GM19455 (cell line): Measurements from ENCODE around the gene KDM2A.
"Not testable (repeated sequence)": the region's sequence is repeated elsewhere in the genome, so short reads cannot be mapped to it uniquely, and the experiment has no call there.

ENCODE experiments used
- ATAC-seq: cut with Tn5 transposase; IDR thresholded peaks from one replicate; pipeline ENCODE4 v1.9.1; 2021; ENCODE audit not compliant: unreplicated experiment

The KDM2A gene

DNA sequence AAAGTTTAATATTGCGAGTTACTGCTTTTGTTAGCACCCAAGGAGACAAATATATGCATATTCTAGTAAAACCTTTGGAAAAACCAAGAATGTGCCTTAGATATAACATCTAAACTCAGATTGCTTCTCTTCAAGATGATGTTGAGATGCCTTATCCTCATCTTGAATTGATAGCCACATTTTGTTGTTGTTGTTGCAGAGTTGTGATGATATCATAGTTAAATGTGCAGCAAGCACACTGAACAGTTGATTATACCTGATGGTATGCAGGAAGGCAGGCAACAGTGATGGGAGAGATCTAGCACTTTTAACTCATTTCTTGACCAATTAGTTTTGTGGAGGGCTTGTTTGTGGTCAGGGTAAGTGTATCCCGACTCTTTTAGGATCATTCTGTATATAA is 48.0 kb downstream of the KDM2A start:
- no peak for ATAC-seq

- ATAC-seq, result no peak
These were observed 48.7 kb downstream of the KDM2A start for GRCh38 chr11:67167719-67168118.

DNA sequence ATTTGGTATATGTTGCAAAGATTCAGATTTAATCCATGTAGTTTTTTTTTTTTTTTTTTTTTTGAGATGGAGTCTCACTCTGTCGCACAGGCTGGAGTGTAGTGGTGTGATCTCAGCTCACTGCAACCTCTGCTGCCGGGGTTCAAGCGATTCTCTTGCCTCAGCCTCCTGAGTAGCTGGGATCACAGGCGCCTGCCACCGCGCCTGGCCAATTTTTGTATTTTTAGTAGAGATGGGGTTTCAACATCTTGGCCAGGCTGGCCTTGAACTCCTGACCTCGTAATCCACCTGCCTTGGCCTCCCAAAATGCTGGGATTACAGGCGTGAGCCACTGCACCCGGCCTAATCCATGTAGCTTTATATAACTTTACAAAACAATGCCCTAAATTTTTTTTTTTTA is 49.8 kb downstream of the KDM2A start:
- not testable (repeated sequence) for ATAC-seq

GRCh38 chr11:67174311-67174710 is 55.2 kb downstream of the KDM2A start:
- ATAC-seq, result no peak

DNA sequence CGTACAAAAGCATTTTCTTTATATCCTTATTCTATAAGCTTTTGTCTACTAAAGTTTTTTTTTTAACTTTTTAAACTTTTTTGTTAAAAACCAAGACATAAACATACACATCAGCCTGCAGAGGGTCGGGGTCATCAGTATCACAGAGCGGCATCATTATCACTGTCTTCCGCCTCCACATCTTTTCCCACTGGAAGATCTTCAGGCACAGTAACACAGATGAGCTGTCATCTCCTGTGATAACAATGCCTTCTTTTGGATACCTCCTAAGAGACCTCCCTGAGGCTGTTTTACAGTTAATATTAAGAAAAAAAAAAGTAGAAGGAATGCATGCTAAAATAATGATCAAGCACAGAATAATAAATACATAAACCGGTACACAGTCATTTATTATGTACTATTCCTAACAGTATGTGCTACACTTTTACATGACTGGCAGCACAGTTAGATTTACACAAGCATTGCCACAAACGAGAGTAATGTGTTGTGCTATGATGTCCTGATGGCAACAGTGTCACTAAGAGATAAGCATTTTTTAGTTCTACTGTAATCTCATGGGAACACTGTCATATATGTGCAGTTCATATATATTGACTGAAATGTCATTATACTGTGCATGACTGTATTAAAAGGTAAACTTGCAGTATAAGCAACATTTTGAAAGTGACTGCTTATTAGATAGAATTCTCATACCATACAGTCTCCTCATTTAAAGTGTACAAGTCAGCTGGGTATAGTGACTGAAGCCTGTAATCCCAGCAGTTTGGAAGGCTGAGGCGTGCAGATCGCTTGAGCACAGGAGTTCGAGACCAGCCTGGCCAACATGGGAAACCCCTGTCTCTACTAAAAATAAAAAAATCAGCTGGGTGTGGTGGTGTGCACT is 58.6 kb downstream of the KDM2A start:
- no peak for ATAC-seq

DNA sequence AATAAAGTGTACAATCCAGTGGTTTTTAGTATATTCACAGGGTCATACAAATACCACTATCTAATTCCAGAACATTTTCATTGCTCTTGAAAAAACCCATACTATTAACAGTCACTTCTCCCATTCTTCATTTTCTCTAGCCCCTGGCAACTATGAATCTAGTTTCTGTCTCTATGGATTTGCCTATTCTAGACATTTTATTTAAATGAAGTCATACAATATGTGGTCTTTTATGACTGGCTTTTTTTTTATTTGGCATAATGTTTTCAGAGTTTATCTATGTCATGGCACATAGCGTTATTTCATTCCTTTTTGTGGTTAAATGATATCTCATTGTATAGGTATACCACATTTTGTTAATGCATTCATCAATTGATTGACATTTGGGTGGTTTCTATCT is 59.4 kb downstream of the KDM2A start:
- no peak for ATAC-seq

GRCh38 chr11:67178878-67179277 is 59.8 kb downstream of the KDM2A start:
- no peak for ATAC-seq

DNA sequence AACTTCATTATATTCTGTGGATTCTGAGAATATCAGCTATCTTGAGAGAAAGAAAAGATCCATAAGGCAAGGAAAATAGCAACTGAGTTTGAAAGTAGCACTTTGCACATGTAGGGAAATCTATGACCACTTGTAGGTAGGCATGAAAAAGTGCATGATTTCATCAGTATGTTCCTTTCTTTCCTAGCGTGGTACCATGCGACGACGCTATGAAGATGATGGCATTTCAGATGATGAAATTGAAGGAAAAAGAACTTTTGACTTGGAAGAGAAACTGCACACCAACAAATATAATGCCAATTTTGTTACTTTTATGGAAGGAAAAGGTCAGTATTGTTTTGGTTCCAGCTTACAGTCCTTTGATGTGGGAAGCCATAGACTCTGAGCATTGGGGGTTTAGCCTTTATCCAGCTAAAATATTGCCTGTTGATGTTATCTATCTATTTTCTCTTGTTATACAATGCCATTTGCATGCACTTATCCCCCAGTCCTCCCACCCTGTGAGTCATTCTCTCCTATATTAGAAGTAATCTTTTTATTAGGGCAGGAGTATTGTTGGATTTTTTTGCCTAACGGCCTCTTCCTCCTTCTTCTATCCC is 60.9 kb downstream of the KDM2A start:
- no peak for ATAC-seq

DNA sequence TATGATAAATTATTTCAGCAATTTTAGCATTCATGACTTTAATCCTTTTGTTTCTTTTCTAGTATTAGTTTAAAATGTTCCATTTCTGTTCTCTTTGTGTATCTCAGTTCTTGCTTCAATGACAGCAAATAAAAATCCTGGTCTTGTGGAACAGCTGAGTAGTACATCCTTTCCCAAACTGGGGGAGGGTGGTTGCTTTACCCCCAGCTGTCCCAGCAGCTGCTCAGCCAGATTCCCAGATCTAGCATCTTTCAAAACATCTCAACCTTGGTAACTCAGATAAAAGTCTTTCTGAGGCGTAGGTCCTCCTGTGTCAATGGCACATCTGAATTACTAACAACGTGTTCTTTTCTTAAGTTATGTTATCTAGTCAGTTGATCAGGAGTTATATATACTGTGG is 75.0 kb downstream of the KDM2A start:
- no peak for ATAC-seq

DNA sequence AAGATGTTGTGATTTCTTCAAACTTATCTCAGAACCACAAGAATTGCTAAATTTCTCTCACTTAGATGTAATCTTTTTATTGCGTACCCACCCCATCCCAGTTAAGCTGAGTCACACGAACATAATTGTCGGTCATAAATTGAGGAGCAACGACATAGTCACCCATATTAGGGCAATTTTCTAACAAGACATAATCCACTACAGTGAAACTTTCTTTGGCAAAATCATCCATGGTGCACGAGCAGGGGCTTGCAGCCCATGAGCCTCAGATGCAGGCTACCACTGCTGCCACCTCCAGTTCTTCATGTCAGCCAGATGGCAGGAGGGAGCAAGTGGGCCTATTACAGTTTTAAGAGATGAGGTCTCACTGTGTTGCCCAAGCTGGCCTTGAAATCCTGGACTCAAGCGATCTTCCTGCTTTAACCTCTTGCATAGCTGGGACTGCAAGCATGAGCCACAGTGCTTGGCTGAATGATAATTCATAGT is 77.0 kb downstream of the KDM2A start:
- no peak for ATAC-seq

- no peak for ATAC-seq
These were observed 78.5 kb downstream of the KDM2A start for GRCh38 chr11:67197606-67198005.

- ATAC-seq, result not testable (repeated sequence)
These were observed 79.7 kb downstream of the KDM2A start for GRCh38 chr11:67198781-67199180.

DNA sequence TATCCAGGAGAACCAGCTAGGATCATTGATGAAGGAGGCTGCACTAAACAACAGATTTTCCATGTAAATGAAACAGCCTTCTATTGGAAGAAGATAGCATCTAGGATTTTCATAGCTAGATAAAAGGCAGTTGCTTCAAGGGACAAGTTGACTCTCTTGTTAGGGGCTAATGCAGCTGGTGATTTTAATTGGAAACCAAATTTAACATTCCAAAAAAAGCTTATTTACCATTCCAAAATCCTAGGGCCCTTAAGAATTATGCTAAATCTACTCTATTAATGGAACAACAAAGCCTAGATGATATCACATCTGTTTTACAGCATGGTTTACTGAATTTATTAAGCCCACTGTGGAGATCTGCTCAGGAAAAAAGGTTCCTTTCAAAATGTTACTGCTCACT is 80.7 kb downstream of the KDM2A start:
- ATAC-seq, result no peak

GRCh38 chr11:67202028-67202427 is 83.0 kb downstream of the KDM2A start:
- no peak for ATAC-seq

- ATAC-seq, result no peak
These were observed 85.8 kb downstream of the KDM2A start for GRCh38 chr11:67204822-67205221.

- ATAC-seq, result not testable (repeated sequence)
These were observed 90.2 kb downstream of the KDM2A start for GRCh38 chr11:67209222-67209621.

- no peak for ATAC-seq
These were observed 92.8 kb downstream of the KDM2A start for GRCh38 chr11:67211656-67212436.

DNA sequence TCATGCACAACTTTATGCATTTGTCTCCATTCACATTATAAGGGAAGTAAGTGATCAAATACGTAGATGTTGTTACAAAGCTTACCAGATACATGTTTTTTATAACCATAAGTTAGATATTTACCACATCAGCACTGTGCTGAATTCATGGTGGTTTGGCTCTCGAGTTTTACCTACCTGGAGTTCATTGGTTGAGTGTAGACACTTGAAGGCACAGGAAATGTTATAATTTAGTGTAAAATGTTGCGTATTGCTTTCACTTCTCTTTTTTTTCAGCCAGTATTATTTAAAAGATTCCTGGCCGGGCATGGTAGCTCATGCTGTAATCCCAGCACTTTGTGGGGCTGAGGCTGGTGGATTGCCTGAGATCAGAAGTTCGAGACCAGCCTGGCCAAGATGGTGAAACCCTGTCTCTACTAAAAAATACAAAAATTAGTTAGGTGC is 94.1 kb downstream of the KDM2A start:
- no peak for ATAC-seq

DNA sequence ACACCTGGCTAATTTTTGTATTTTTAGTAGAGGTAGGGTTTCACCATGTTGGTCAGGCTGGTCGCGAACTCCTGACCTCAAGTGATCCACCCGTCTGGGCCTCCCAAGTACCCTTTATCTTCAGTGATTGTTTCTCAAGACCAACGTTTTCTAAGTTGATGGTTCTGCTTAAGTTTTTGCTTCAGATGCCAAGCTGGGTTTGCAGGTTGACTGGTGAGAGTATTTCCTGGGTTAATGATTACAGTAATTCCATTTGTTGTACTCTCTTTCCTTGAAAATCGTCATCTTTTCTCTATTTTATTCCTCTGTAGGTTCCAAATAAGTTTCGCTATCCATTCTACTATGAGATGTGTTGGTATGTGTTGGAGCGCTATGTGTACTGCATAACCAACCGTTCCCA is 108.7 kb downstream of the KDM2A start:
- no peak for ATAC-seq

DNA sequence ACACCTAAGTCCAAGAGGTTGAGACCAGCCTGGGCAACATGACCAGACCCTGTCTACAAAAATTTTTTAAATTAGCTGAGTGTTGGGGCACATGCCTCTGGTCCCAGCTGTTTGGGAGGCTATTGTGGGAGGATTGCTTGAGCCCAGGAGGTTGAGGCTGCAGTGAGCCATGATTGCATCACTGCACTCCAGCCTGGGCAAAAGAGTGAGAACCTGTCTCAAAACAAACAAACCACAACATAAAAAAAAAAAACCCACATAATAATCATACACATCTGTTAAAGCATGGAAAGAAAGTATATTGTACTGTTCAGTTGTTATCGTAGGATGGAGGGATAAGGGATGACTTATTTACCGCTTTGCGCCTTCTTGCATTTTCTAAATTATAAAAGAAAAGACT is 111.3 kb downstream of the KDM2A start:
- no peak for ATAC-seq

DNA sequence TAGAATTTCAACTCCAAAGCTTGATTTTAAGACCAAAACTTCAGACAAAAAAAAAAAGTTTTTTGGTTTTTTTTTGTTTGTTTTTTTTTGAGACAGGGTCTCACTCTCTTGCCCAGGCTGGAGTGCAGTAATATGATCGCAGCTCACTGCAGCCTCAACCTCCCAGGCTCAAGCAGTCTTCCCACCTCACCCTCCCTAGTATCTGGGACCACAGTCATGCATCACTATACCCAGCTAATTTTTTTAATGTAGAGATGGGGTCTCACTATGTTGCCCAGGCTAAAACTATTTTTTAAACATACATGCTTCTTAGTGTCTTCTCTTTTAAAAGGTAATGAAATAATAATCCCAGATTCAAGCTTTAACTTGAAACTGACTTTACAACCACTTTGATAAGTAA is 111.8 kb downstream of the KDM2A start:
- ATAC-seq, result no peak
